ENCODE data around the gene CDT1.

DNA sequence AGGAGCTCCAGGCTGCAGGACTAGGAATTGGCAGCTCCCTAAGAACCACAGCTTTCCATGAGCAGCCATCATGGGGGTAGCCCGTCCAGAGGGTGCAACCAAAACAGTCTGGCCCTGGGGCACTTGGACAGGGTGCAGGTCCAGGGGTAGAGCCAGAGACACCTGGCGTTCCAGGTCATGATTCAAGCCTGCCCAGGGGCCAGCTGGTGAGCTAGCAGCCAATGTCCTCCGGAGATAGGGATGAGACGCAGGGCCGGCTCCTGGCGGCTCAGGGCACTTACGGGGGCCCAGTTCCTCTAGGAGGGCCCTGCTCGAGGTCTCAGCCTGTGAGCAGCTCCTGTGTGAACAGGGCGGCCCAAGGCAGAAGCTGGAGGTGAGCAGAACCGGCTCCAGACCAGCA lies 40.6 kb upstream of the CDT1 start:
- no peak for TF ChIP-seq CTCF (IDR thresholded peaks at IDR 0.05)
- no peak for TF ChIP-seq POLR2A (IDR thresholded peaks at IDR 0.05)
